Tibial artery (tissue), 4 donors: ENCODE data around the gene LMOD1.
"Not testable (repeated sequence)": the region's sequence is repeated elsewhere in the genome, so short reads cannot be mapped to it uniquely, and the experiment has no call there.

Experiments used
- DNase-seq, 2 donors: peaks; one replicate each; pipeline ENCODE4 v3.0.0-alpha.2; 2019
- H3K27ac ChIP-seq, 2 donors: fragments of 200-600 bp; sonication (generic) in 1 of 2; 1 replicate in 1 of 2; 2 replicates in 1 of 2; pipeline ENCODE4 v1.5.1; 2018 to 2019; ENCODE audit warnings: mild to moderate bottlenecking in 1 of 2
- H3K27me3 ChIP-seq, 2 donors: fragments of 200-600 bp; sonication (generic) in 1 of 2; one replicate each; pipeline versions ENCODE4 v1.5.1 to v1.6.0; 2016 to 2019
- H3K36me3 ChIP-seq, 3 donors: fragments of 200-600 bp; sonication (generic) in 2 of 3; one replicate each; pipeline ENCODE4 v1.5.1; 2016 to 2019; ENCODE audit warnings: mild to moderate bottlenecking in 2 of 3
- H3K4me1 ChIP-seq, 4 donors: fragments of 200-600 bp; sonication (generic) in 2 of 4; 1 replicate in 3 of 4; 2 replicates in 1 of 4; pipeline ENCODE4 v1.5.1; 2016 to 2019
- H3K4me3 ChIP-seq, 2 donors: fragments of 200-600 bp; sonication (generic) in 1 of 2; 1 replicate in 1 of 2; 2 replicates in 1 of 2; pipeline ENCODE4 v1.5.1; 2018 to 2019; ENCODE audit warnings: mild to moderate bottlenecking in 2 of 2
- H3K9me3 ChIP-seq, 3 donors: fragments of 200-600 bp; sonication (generic) in 1 of 3; one replicate each; pipeline ENCODE4 v1.5.1; 2016 to 2019
- CTCF ChIP-seq, 2 experiments: fragments of 200-600 bp in 1 of 2; fragments of 450-650 bp in 1 of 2; IDR thresholded peaks; one replicate each; pipeline ENCODE4 v1.5.1; 2017 to 2019; ENCODE audit warnings: antibody characterized with exemption in 2 of 2, mild to moderate bottlenecking in 1 of 2, moderate library complexity in 1 of 2
- intact Hi-C: fragments of 100-400 bp; cut with DNase I; formaldehyde crosslinking; loops from one replicate; pipeline ENCODE4 v1.15.0; 2023; ENCODE audit warnings: low total_unique reads

LMOD1 gene

GRCh38 chr1:201945157-201945556 lies 1.2 kb downstream of the LMOD1 start:
- DNase-seq = no peak
- TF ChIP-seq CTCF (IDR thresholded peaks at IDR 0.05) = peak; percentile 27 to 43
- intact Hi-C loops = no loop called here
- Histone ChIP-seq H3K9me3 (no peaks in the 10 kb centered on the region), H3K4me3 (peak overlapping the region; percentile 83 to 92), H3K4me1 (peaks cover 0 to 45% (median 20%) of the 10 kb centered on the region in 4 donors), H3K27me3 (no peaks in the 10 kb centered on the region), H3K27ac (peak overlapping the region; percentile 95 to 97), H3K36me3 (peaks cover 34 to 42% (median 37%) of the 10 kb centered on the region in 3 donors)

GRCh38 chr1:201944639-201945038 lies 1.7 kb downstream of the LMOD1 start:
- Histone ChIP-seq H3K36me3 (peaks cover 34 to 44% (median 37%) of the 10 kb centered on the region in 3 donors), H3K9me3 (no peaks in the 10 kb centered on the region), H3K27ac (peak overlapping the region; percentile 95 to 97), H3K4me3 (peak overlapping the region; percentile 83 to 92), H3K4me1 (peaks cover 0 to 45% (median 17%) of the 10 kb centered on the region in 4 donors), H3K27me3 (no peaks in the 10 kb centered on the region)
- intact Hi-C loops = loop anchor here (5.0 kb wide), 1 partner anchor 47 kb away; no protein-coding TSS in a partner anchor
- TF ChIP-seq CTCF (IDR thresholded peaks at IDR 0.05) = no peak
- no peak for DNase-seq

- no peaks in the 10 kb centered on the region for H3K27me3 ChIP-seq
- DNase-seq = no peak
- intact Hi-C loops = loop anchor here (5.0 kb wide), 1 partner anchor 47 kb away; no protein-coding TSS in a partner anchor
- H3K36me3 ChIP-seq = peaks cover 34 to 50% (median 37%) of the 10 kb centered on the region in 3 donors
- peak overlapping the region; percentile 83 to 92 for H3K4me3 ChIP-seq
- H3K4me1 ChIP-seq = peaks cover 0 to 45% (median 15%) of the 10 kb centered on the region in 4 donors
- H3K27ac ChIP-seq = peak overlapping the region; percentile 95 to 97
- H3K9me3 ChIP-seq = no peaks in the 10 kb centered on the region
- no peak for TF ChIP-seq CTCF (IDR thresholded peaks at IDR 0.05)
Observed at GRCh38 chr1:201944002-201944401, 2.3 kb downstream of the LMOD1 start.

- H3K27ac ChIP-seq = peak overlapping the region; percentile 95 to 97
- intact Hi-C loops = loop anchor here (5.0 kb wide), 1 partner anchor 45 kb away; no protein-coding TSS in a partner anchor
Observed at GRCh38 chr1:201942129-201942495, 4.2 kb downstream of the LMOD1 start.

GRCh38 chr1:201941420-201942128 lies 4.8 kb downstream of the LMOD1 start:
- H3K27ac ChIP-seq = peak overlapping the region; percentile 95 to 97
- H3K4me1 ChIP-seq = peaks cover 0 to 50% (median 28%) of the 10 kb centered on the region in 4 donors
- peaks cover 43 to 62% (median 44%) of the 10 kb centered on the region in 3 donors for H3K36me3 ChIP-seq
- DNase-seq = no peak
- no peaks in the 10 kb centered on the region for H3K9me3 ChIP-seq
- H3K4me3 ChIP-seq = peak overlapping the region; percentile 83 to 92
- intact Hi-C loops = loop anchor here (5.0 kb wide), 1 partner anchor 44 kb away; no protein-coding TSS in a partner anchor
- TF ChIP-seq CTCF (IDR thresholded peaks at IDR 0.05) = no peak
- H3K27me3 ChIP-seq = no peaks in the 10 kb centered on the region

More at GRCh38 chr1:201942129-201942495, 4.2 kb downstream of the LMOD1 start:
- Histone ChIP-seq H3K27me3 (no peaks in the 10 kb centered on the region), H3K36me3 (peaks cover 37 to 56% (median 38%) of the 10 kb centered on the region in 3 donors), H3K9me3 (no peaks in the 10 kb centered on the region), H3K4me3 (peak overlapping the region; percentile 83 to 92), H3K4me1 (peaks cover 0 to 45% (median 22%) of the 10 kb centered on the region in 4 donors)
- DNase-seq = no peak
- no peak for TF ChIP-seq CTCF (IDR thresholded peaks at IDR 0.05)

- not testable (repeated sequence) for DNase-seq, H3K9me3 ChIP-seq, H3K27me3 ChIP-seq
- peaks cover 0 to 63% (median 36%) of the 10 kb centered on the region in 4 donors for H3K4me1 ChIP-seq
- H3K27ac ChIP-seq = peak overlapping the region; percentile 95 to 97
- peaks cover 46 to 71% (median 50%) of the 10 kb centered on the region in 3 donors for H3K36me3 ChIP-seq
- H3K4me3 ChIP-seq = peak overlapping the region; percentile 83 to 92
- intact Hi-C loops = loop anchor here (5.0 kb wide), 1 partner anchor 43 kb away; no protein-coding TSS in a partner anchor
Observed at GRCh38 chr1:201940316-201940715, 6.0 kb downstream of the LMOD1 start.
